Calu3 (cell line): Measurements from ENCODE around the gene HPS1. TPM values are rescaled to one million over a fixed set of nuclear protein-coding genes. Genes with fewer than 3 reads are reported as not detected.

Experiments used
- BruUV-seq: library from RNA; stranded (reverse); fragments of 400-500 nt; replicated peaks from 2 replicates; lab custom pipeline; 2021; lab: Mats Ljungman, UMichigan
- CTCF ChIA-PET: fragments of 300-600 bp; sonication (Branson Sonifier 250); formaldehyde crosslinking; loops from one replicate; lab custom pipeline; 2022; ENCODE audit warnings: antibody characterized with exemption; lab: Charles Lee
- DNase-seq: peaks from one replicate; pipeline ENCODE4 v3.0.0; 2022
- H3K27ac Mint-ChIP-seq: one replicate; pipeline ENCODE4 v1.8.0; 2022; ENCODE audit warnings: mixed read lengths; ENCODE audit not compliant: unreplicated experiment
- H3K27me3 Mint-ChIP-seq: one replicate; pipeline ENCODE4 v1.8.0; 2022; ENCODE audit warnings: mixed read lengths; ENCODE audit not compliant: unreplicated experiment
- H3K36me3 Mint-ChIP-seq: one replicate; pipeline ENCODE4 v1.8.0; 2022; ENCODE audit warnings: mild to moderate bottlenecking, moderate library complexity, mixed read lengths; ENCODE audit not compliant: insufficient read depth, unreplicated experiment
- H3K4me1 Mint-ChIP-seq: one replicate; pipeline ENCODE4 v1.8.0; 2022; ENCODE audit warnings: mild to moderate bottlenecking, low read depth, mixed read lengths; ENCODE audit not compliant: unreplicated experiment
- H3K4me3 Mint-ChIP-seq: one replicate; pipeline ENCODE4 v1.8.0; 2022; ENCODE audit warnings: mild to moderate bottlenecking, low read depth, moderate library complexity, mixed read lengths; ENCODE audit not compliant: unreplicated experiment
- H3K9me3 Mint-ChIP-seq: one replicate; pipeline ENCODE4 v1.8.0; 2022; ENCODE audit warnings: low read depth, mixed read lengths; ENCODE audit not compliant: unreplicated experiment
- CTCF ChIP-seq: fragments of 200-600 bp; IDR thresholded peaks from one replicate; pipeline ENCODE4 v1.8.0; 2022; ENCODE audit warnings: antibody characterized with exemption; ENCODE audit not compliant: unreplicated experiment
- intact Hi-C: fragments of 100-400 bp; cut with micrococcal nuclease; formaldehyde crosslinking; loops from one replicate; pipeline ENCODE4 v1.10.0; 2022; ENCODE audit not compliant: unreplicated experiment
- total RNA-seq: library from RNA; stranded (reverse); gene quantifications from 2 replicates; pipeline ENCODE4 v1.2.3, GENCODE V29; 2022

HPS1 gene
- total RNA-seq, 1 experiment from 2014 or later, result 28.1 TPM

DNA sequence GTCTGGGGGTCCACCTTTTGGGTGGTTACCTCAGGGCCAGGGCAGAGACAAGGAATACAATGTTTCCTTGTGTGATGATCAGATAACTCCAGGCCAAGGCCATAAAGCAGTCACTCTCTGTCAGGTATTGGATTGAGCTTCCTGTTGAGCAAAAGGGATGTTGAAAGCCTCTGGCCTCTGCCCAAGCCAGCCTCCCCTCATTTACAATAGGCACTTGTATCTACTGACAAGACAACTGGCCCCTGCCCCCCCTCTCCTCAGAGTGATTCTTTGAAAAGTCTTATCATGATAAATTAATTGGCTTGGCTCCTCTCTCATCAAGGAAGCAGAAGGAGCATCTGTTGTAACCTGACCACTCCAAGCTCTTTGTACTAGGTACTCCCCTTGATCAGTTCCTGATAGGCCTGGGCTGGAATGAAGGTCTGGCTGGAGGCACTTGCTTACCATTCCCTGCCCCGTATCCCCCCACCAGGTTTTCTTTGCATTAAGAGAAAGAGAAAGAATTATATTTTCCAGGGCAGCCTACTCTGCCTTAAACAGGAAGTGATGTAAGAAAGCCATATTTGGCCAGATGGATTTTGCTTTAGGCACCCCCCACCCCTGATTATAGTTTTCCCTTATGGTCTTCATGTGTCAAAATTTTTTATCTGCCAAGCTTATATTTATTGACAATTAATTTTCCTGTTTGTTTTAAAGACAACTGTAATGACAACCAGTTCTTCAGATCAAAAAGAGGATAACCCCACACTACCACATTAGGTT lies 42.1 kb upstream of the HPS1 start:
- CTCF ChIA-PET, result interaction anchor here (1.4 kb wide), 1 partner anchor 22 kb away, joined by 4 read pairs; no protein-coding TSS in a partner anchor
- BruUV-seq, result no TSS peak
- Mint-ChIP-seq H3K27me3 (no peaks in the 10 kb centered on the region), H3K36me3 (no peaks in the 10 kb centered on the region), H3K27ac (no peak overlapping the region), H3K4me1 (peaks cover 23% of the 10 kb centered on the region), H3K9me3 (peaks cover 3% of the 10 kb centered on the region), H3K4me3 (no peak overlapping the region)
- DNase-seq, result peak; percentile 13
- TF ChIP-seq CTCF, result no peak
- intact Hi-C loops, result no loop called here

DNA sequence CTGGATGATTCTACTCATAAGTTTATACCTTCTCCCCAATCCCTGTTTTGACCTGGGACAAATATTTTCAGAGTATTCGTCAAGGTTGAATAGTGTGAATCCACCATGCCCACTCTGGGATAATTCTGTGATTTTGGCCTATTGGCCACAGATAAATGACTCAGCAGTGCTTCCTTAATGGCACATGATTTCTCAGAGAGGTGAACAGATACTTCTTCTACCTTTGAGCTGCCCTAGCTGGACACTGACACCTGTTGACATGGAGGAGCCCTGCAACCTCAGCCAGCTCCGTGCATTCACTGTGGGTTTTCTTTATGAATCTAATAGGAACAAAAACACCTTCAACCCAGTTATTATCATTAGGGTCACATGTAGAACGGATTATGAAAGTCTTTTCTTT lies 40.9 kb upstream of the HPS1 start:
- no peak for TF ChIP-seq CTCF
- Mint-ChIP-seq H3K27me3 (no peaks in the 10 kb centered on the region), H3K4me3 (no peak overlapping the region), H3K36me3 (no peaks in the 10 kb centered on the region), H3K9me3 (peaks cover 3% of the 10 kb centered on the region), H3K27ac (no peak overlapping the region), H3K4me1 (peaks cover 23% of the 10 kb centered on the region)
- intact Hi-C loops, result no loop called here
- DNase-seq, result no peak
- no TSS peak for BruUV-seq
- CTCF ChIA-PET, result no interaction called here

GRCh38 chr10:98486421-98486820 lies 39.7 kb upstream of the HPS1 start:
- no peak for TF ChIP-seq CTCF
- intact Hi-C loops, result no loop called here
- Mint-ChIP-seq H3K9me3 (peaks cover 3% of the 10 kb centered on the region), H3K36me3 (no peaks in the 10 kb centered on the region), H3K4me1 (peaks cover 23% of the 10 kb centered on the region), H3K27me3 (no peaks in the 10 kb centered on the region), H3K4me3 (no peak overlapping the region), H3K27ac (no peak overlapping the region)
- CTCF ChIA-PET, result no interaction called here
- no TSS peak for BruUV-seq
- no peak for DNase-seq

DNA sequence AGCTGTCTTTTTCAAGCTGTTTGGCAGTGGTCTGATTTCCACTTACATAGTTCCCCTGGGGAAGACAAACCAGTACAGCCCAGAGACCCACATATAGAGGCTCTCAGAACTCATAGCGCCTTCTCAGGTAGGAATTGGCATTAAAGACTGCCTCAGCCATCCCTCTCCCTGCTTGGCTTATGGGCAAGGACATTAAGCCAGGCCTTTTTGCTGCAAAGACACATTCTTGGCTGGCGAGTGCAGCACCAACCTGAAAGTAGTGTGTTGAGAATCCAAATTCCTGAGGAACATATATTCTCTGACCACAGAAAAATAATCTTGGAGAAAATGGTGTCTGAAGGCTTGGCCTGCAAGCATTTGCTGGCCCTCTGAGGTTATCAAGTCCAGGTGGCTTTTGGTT lies 39.2 kb upstream of the HPS1 start:
- intact Hi-C loops, result no loop called here
- H3K36me3 Mint-ChIP-seq, result no peaks in the 10 kb centered on the region
- no peak overlapping the region for H3K4me3 Mint-ChIP-seq
- BruUV-seq, result no TSS peak
- DNase-seq, result no peak
- CTCF ChIA-PET, result no interaction called here
- H3K4me1 Mint-ChIP-seq, result peaks cover 23% of the 10 kb centered on the region
- H3K27me3 Mint-ChIP-seq, result no peaks in the 10 kb centered on the region
- TF ChIP-seq CTCF, result no peak
- H3K27ac Mint-ChIP-seq, result no peak overlapping the region
- peaks cover 3% of the 10 kb centered on the region for H3K9me3 Mint-ChIP-seq
